MCF 10A (cell line): ENCODE measurements around the gene MARCHF2. TPM values are rescaled to one million over a fixed set of nuclear protein-coding genes. Genes with fewer than 3 reads are reported as not detected.

ENCODE experiments used
- BruUV-seq: library from RNA; stranded (reverse); fragments of 400-500 nt; replicated peaks from 2 replicates; lab custom pipeline; 2021; lab: Mats Ljungman, UMichigan
- CTCF ChIA-PET: fragments of 300-600 bp; sonication (Branson Sonifier 250); formaldehyde crosslinking; extraction: SDS; loops from one replicate; lab custom pipeline; 2021; ENCODE audit warnings: antibody characterized with exemption, inconsistent platforms; lab: Yijun Ruan, JAX
- POLR2A ChIA-PET: fragments of 300-600, 350-650 bp; sonication (Branson Sonifier 250); formaldehyde crosslinking; extraction: SDS; loops from one replicate; lab custom pipeline; 2020; ENCODE audit warnings: antibody characterized with exemption, inconsistent platforms; lab: Yijun Ruan, JAX
- DNase-seq: peaks from one replicate; pipeline ENCODE4 v3.0.0-alpha.2; 2018; ENCODE audit not compliant: unreplicated experiment
- H3K27ac Mint-ChIP-seq: one replicate; pipeline ENCODE4 v1.8.0; 2022; ENCODE audit warnings: mild to moderate bottlenecking, low read depth, mixed read lengths; ENCODE audit not compliant: unreplicated experiment
- H3K27me3 Mint-ChIP-seq: one replicate; pipeline ENCODE4 v1.8.0; 2022; ENCODE audit warnings: mixed read lengths; ENCODE audit not compliant: insufficient read depth, unreplicated experiment
- H3K36me3 Mint-ChIP-seq: one replicate; pipeline ENCODE4 v1.8.0; 2022; ENCODE audit warnings: mild to moderate bottlenecking, moderate library complexity, mixed read lengths; ENCODE audit not compliant: insufficient read depth, unreplicated experiment
- H3K4me1 Mint-ChIP-seq: one replicate; pipeline ENCODE4 v1.8.0; 2022; ENCODE audit warnings: mixed read lengths; ENCODE audit not compliant: insufficient read depth, unreplicated experiment
- H3K4me3 Mint-ChIP-seq: one replicate; pipeline ENCODE4 v1.8.0; 2022; ENCODE audit warnings: mild to moderate bottlenecking, moderate library complexity, mixed read lengths; ENCODE audit not compliant: unreplicated experiment
- H3K9me3 Mint-ChIP-seq: one replicate; pipeline ENCODE4 v1.8.0; 2022; ENCODE audit warnings: mixed read lengths; ENCODE audit not compliant: unreplicated experiment
- CTCF ChIP-seq: fragments of 200-600 bp; IDR thresholded peaks from one replicate; pipeline ENCODE4 v1.8.0; 2022; ENCODE audit warnings: antibody characterized with exemption, mild to moderate bottlenecking; ENCODE audit not compliant: unreplicated experiment
- intact Hi-C: fragments of 100-400 bp; cut with micrococcal nuclease; formaldehyde crosslinking; loops from 2 replicates; pipeline ENCODE4 v1.14.1; 2022
- total RNA-seq: library from RNA; stranded (reverse); gene quantifications from 2 replicates; pipeline ENCODE4 v1.2.3, GENCODE V29; 2022

The MARCHF2 gene
- total RNA-seq, 1 experiment from 2014 or later = 8.3 TPM

DNA sequence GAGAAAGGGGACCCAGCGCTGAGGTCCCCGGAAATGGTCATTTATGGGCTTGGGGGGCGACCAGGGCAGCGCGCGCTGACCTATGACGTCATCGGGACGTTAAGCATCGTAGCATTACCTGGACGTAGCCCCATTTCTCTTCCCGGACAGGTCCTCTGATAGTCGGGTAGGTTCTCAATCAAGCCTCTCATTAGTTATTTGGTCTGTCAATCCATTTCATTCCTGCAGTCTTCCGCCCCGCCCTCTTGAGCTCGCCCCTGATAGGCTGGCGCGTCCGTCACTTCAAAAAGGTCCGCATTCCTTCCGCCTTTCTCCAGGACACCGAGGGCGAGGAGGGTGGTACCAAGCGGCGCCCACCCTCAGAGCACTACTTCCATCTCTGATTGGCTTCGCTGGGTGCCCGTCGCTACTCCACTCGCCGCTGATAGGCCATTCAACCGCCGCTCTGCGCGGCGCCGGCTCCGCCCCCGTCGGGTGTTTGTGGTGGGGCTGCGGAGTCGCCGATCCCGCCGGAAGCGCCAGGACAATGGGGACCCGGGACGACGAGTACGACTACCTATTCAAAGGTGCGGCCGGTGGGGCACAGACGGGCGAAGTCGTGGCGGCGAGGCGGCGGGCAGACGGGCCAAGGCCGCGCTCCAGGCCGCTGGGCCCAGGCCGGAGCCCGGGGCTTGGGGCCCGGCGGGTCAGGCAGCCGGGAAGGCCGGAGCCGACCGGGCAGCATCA lies 23.1 kb upstream of the MARCHF2 start, which contains the start of gene RAB11B:
TSS of gene RAB11B (plus strand) at position 470 of the 726 bp plus-strand sequence. CDS start at position 527, 57 bp downstream.
- peaks cover 13% of the 10 kb centered on the region for H3K4me1 Mint-ChIP-seq
- ChIA-PET POLR2A (interaction anchor here (0.6 to 2.3 kb wide), 18 partner anchors 12 to 1321 kb away, joined by 3 to 31 read pairs (median 4); partner anchors contain the start of genes ANGPTL4, HNRNPM, MARCHF2 and NDUFA7), CTCF (interaction anchor here (0.5 to 7.0 kb wide), 3 partner anchors 20 to 35 kb away, joined by 3 to 72 read pairs (median 3); partner anchors contain the start of gene MARCHF2)

GRCh38 chr19:8390617-8390981 lies 22.5 kb upstream of the MARCHF2 start:
- ChIA-PET POLR2A (interaction anchor here (1.0 to 2.3 kb wide), 15 partner anchors 13 to 1231 kb away, joined by 3 to 31 read pairs (median 4); partner anchors contain the start of genes ANGPTL4, HNRNPM, MARCHF2 and ZNF414), CTCF (interaction anchor here (0.5 to 7.0 kb wide), 3 partner anchors 20 to 36 kb away, joined by 3 to 72 read pairs (median 3); partner anchors contain the start of gene MARCHF2)
- peak; percentile 95 for DNase-seq
- Mint-ChIP-seq H3K27me3 (no peaks in the 10 kb centered on the region), H3K9me3 (no peaks in the 10 kb centered on the region), H3K27ac (peak overlapping the region; percentile 96), H3K4me1 (peaks cover 13% of the 10 kb centered on the region), H3K36me3 (peaks cover 19% of the 10 kb centered on the region), H3K4me3 (peak overlapping the region; percentile 91)
- BruUV-seq = no TSS peak
- no peak for TF ChIP-seq CTCF
- intact Hi-C loops = loop anchor here (2.0 kb wide), 1 partner anchor 28 kb away; no protein-coding TSS in a partner anchor

More for the DNA sequence above, 23.1 kb upstream of the MARCHF2 start, which contains the start of gene RAB11B:
- no peak for TF ChIP-seq CTCF
- Mint-ChIP-seq H3K4me3 (peak within 1 kb of the TSS; percentile 91), H3K27ac (peak within 1 kb of the TSS; percentile 96), H3K9me3 (no peaks in the 10 kb centered on the region), H3K27me3 (no peaks in the 10 kb centered on the region), H3K36me3 (peaks cover 15% of the 10 kb centered on the region)
- peak; percentile 100 for DNase-seq
- intact Hi-C loops = loop anchor here (2.0 kb wide), 1 partner anchor 27 kb away; no protein-coding TSS in a partner anchor
- BruUV-seq = no TSS peak

GRCh38 chr19:8391198-8392016 lies 21.7 kb upstream of the MARCHF2 start:
- DNase-seq = no peak
- Mint-ChIP-seq H3K4me3 (peak overlapping the region; percentile 91), H3K27ac (peak overlapping the region; percentile 96), H3K36me3 (peaks cover 22% of the 10 kb centered on the region), H3K4me1 (peaks cover 18% of the 10 kb centered on the region), H3K27me3 (no peaks in the 10 kb centered on the region), H3K9me3 (no peaks in the 10 kb centered on the region)
- no peak for TF ChIP-seq CTCF
- POLR2A ChIA-PET = interaction anchor here (1.2 to 2.3 kb wide), 4 partner anchors 14 to 28 kb away, joined by 3 to 31 read pairs (median 8); partner anchors contain the start of genes ANGPTL4 and MARCHF2
- CTCF ChIA-PET = interaction anchor here (0.6 to 7.0 kb wide), 5 partner anchors 14 to 1518 kb away, joined by 3 to 72 read pairs (median 5); partner anchors contain the start of gene MARCHF2
- intact Hi-C loops = loop anchor here (2.0 kb wide), 1 partner anchor 29 kb away; no protein-coding TSS in a partner anchor
- BruUV-seq = no TSS peak
